HG03175 (cell line): ENCODE measurements around the gene GLI3.

Source experiments
- ATAC-seq: cut with Tn5 transposase; IDR thresholded peaks from one replicate; pipeline ENCODE4 v1.9.1; 2021; ENCODE audit warnings: mild to moderate bottlenecking, moderate library complexity; ENCODE audit not compliant: unreplicated experiment

GLI3 gene

GRCh38 chr7:42145539-42145938, 91.5 kb downstream of the GLI3 start:
- no peak for ATAC-seq

- no peak for ATAC-seq
These were observed 92.4 kb downstream of the GLI3 start for GRCh38 chr7:42144604-42145003.

GRCh38 chr7:42143711-42144600, 93.1 kb downstream of the GLI3 start:
- ATAC-seq, result no peak

- no peak for ATAC-seq
These were observed 94.9 kb downstream of the GLI3 start for GRCh38 chr7:42142089-42142488.

GRCh38 chr7:42139751-42140150, 97.3 kb downstream of the GLI3 start:
- ATAC-seq, result no peak

- ATAC-seq, result no peak
These were observed 98.3 kb downstream of the GLI3 start for GRCh38 chr7:42138691-42139090.

GRCh38 chr7:42137941-42138340, 99.1 kb downstream of the GLI3 start:
- no peak for ATAC-seq

GRCh38 chr7:42137431-42137830, 99.6 kb downstream of the GLI3 start:
- ATAC-seq, result no peak

- no peak for ATAC-seq
These were observed 101.3 kb downstream of the GLI3 start for GRCh38 chr7:42135728-42136127.

GRCh38 chr7:42134276-42134876, 102.6 kb downstream of the GLI3 start:
- no peak for ATAC-seq

GRCh38 chr7:42133321-42133720, 103.7 kb downstream of the GLI3 start:
- no peak for ATAC-seq

GRCh38 chr7:42128703-42129102, 108.3 kb downstream of the GLI3 start:
- ATAC-seq, result no peak

- no peak for ATAC-seq
These were observed 109.8 kb downstream of the GLI3 start for GRCh38 chr7:42127232-42127622.

GRCh38 chr7:42126475-42127231, 110.4 kb downstream of the GLI3 start:
- no peak for ATAC-seq

- no peak for ATAC-seq
These were observed 111.7 kb downstream of the GLI3 start for GRCh38 chr7:42125321-42125720.

- ATAC-seq, result no peak
These were observed 113.3 kb downstream of the GLI3 start for GRCh38 chr7:42123716-42124115.

GRCh38 chr7:42120191-42120590, 116.8 kb downstream of the GLI3 start:
- ATAC-seq, result no peak

- ATAC-seq, result no peak
These were observed 119.8 kb downstream of the GLI3 start for GRCh38 chr7:42117201-42117600.

GRCh38 chr7:42115795-42116194, 121.2 kb downstream of the GLI3 start:
- no peak for ATAC-seq

- no peak for ATAC-seq
These were observed 126.7 kb downstream of the GLI3 start for GRCh38 chr7:42110333-42110732.

- no peak for ATAC-seq
These were observed 128.0 kb downstream of the GLI3 start for GRCh38 chr7:42108803-42109528.
